A673 (cell line): ENCODE measurements around the gene DKK3.

ENCODE experiments used
- CTCF ChIP-seq: fragments of 300-800, 200-600 bp; sonication (generic); conservative IDR thresholded peaks from 2 replicates; pipeline ENCODE4 v1.5.1; 2017; ENCODE audit warnings: low read depth, mild to moderate bottlenecking, antibody characterized with exemption, low read length, moderate library complexity, mixed read lengths
- EZH2 ChIP-seq: fragments of 200-600 bp; sonication (generic); IDR thresholded peaks from 2 replicates; pipeline ENCODE4 v1.6.1; 2017; ENCODE audit warnings: borderline replicate concordance, low read depth, mild to moderate bottlenecking, mixed read lengths, antibody characterized with exemption, low read length; ENCODE audit not compliant: poor library complexity, severe bottlenecking

- no peak for TF ChIP-seq CTCF
- TF ChIP-seq EZH2, result no peak
Observed at GRCh38 chr11:12017865-12018453, 9.5 kb upstream of the DKK3 start.
